Right atrium auricular region (tissue), 2 donors: ENCODE measurements around the gene NMS. TPM values are rescaled to one million over a fixed set of nuclear protein-coding genes. Genes with fewer than 3 reads are reported as not detected.
"Not testable (repeated sequence)": the region's sequence is repeated elsewhere in the genome, so short reads cannot be mapped to it uniquely, and the experiment has no call there.

ENCODE experiments used
- DNase-seq: peaks from one replicate; pipeline ENCODE4 v3.0.0-alpha.2; 2019; ENCODE audit warnings: low spot score
- H3K27ac ChIP-seq, 2 donors: fragments of 200-600 bp; sonication (generic); 1 replicate in 1 of 2; 2 replicates in 1 of 2; pipeline ENCODE4 v1.5.1; 2016 to 2019
- H3K27me3 ChIP-seq, 2 donors: fragments of 200-600 bp; sonication (generic); one replicate each; pipeline versions ENCODE4 v1.5.1 to v1.6.0; 2017 to 2019
- H3K36me3 ChIP-seq: fragments of 200-600 bp; sonication (generic); one replicate; pipeline ENCODE4 v1.5.1; 2016
- H3K4me1 ChIP-seq, 2 donors: fragments of 200-600 bp; sonication (generic); one replicate each; pipeline versions ENCODE4 v1.5.1 to v1.6.0; 2017 to 2019
- H3K4me3 ChIP-seq, 2 donors: fragments of 200-600 bp; sonication (generic); 1 replicate in 1 of 2; 2 replicates in 1 of 2; pipeline ENCODE4 v1.5.1; 2017 to 2019; ENCODE audit warnings: mild to moderate bottlenecking in 1 of 2, moderate library complexity in 1 of 2
- H3K9me3 ChIP-seq, 2 donors: fragments of 200-600 bp; sonication (generic); one replicate each; pipeline ENCODE4 v1.5.1; 2019
- total RNA-seq, 2 donors: library from RNA; depleted of rRNA; stranded (reverse); fragments of >200 nt; gene quantifications; one replicate each; pipeline ENCODE4 v1.1.0, GENCODE V29; 2016
- TF ChIP-seq, protein P1 (sequence below), 2 donors: fragments of 200-600 bp; sonication (generic); IDR thresholded peaks; one replicate each; pipeline ENCODE4 v1.5.1; 2019; ENCODE audit warnings: antibody characterized with exemption in 2 of 2

NMS gene
- total RNA-seq, 2 donors from 2014 or later = not detected

DNA sequence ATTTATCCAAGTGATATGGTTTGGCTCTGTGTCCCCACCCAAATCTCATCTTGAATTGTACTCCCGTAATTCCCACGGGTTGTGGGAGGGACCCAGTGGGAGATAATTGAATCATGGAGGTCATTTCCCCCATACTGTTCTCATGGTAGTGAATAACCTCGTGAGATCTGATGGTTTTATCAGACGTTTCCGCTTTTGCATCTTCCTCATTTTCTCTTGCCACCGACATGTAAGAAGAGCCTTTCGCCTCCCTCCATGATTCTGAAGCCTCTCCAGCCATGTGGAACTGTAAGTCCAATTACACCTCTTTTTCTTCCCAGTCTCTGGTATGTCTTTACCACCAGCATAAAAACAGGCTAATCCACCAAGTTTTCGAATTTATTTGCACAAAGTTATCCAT is 32.5 kb upstream of the NMS start:
- Histone ChIP-seq H3K27me3 (no peaks in the 10 kb centered on the region), H3K36me3 (no peaks in the 10 kb centered on the region), H3K4me1 (no peaks in the 10 kb centered on the region), H3K9me3 (no peaks in the 10 kb centered on the region), H3K27ac (no peak overlapping the region), H3K4me3 (no peak overlapping the region)
- TF ChIP-seq, protein P1, sequence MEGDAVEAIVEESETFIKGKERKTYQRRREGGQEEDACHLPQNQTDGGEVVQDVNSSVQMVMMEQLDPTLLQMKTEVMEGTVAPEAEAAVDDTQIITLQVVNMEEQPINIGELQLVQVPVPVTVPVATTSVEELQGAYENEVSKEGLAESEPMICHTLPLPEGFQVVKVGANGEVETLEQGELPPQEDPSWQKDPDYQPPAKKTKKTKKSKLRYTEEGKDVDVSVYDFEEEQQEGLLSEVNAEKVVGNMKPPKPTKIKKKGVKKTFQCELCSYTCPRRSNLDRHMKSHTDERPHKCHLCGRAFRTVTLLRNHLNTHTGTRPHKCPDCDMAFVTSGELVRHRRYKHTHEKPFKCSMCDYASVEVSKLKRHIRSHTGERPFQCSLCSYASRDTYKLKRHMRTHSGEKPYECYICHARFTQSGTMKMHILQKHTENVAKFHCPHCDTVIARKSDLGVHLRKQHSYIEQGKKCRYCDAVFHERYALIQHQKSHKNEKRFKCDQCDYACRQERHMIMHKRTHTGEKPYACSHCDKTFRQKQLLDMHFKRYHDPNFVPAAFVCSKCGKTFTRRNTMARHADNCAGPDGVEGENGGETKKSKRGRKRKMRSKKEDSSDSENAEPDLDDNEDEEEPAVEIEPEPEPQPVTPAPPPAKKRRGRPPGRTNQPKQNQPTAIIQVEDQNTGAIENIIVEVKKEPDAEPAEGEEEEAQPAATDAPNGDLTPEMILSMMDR (IDR thresholded peaks at IDR 0.05) = no peak
- no peak for DNase-seq

DNA sequence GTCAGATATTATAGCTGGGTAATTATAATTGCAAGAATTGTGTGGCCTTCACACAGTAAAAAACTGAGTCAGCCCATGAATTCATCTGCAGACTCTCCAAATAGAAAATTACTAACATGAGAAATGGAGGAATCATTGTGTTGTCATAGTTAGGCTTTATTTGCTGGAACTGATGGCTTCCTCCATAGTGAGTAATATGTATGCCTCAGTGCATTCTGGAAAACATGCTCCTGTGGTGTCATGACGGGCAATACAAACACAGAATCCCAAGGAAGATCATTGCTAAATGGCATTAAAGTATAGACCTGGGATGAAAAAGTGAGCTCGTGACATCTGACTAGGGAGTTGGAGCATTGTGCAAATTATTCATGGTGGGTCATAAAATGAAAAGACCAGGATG is 23.6 kb upstream of the NMS start:
- no peak overlapping the region for H3K27ac ChIP-seq
- no peak overlapping the region for H3K4me3 ChIP-seq
- TF ChIP-seq, protein P1 (IDR thresholded peaks at IDR 0.05) = no peak
- no peaks in the 10 kb centered on the region for H3K27me3 ChIP-seq
- no peaks in the 10 kb centered on the region for H3K4me1 ChIP-seq
- no peaks in the 10 kb centered on the region for H3K9me3 ChIP-seq
- H3K36me3 ChIP-seq = no peaks in the 10 kb centered on the region
- no peak for DNase-seq

DNA sequence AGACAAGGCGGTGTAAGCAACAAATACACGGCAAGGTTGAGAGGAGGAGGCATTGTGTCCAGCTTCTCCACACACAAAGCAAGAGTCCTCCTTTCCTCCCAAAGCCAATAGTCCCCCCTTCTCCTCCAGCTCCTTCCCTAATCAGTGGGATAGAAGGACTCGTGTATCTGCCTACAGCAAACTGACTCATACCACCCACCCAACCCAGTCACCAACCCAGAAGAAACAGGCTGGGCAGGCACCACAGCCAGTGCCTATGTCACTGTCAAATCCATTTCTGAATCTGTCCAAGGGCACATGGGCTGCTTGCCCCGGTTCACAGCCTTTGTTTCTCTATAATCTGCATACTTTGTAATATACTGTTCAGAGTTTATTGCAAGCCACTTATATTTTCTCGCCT is 19.2 kb upstream of the NMS start:
- Histone ChIP-seq H3K27ac (no peak overlapping the region), H3K4me1 (no peaks in the 10 kb centered on the region), H3K36me3 (no peaks in the 10 kb centered on the region), H3K27me3 (no peaks in the 10 kb centered on the region), H3K4me3 (no peak overlapping the region), H3K9me3 (peaks cover 0 to 1% of the 10 kb centered on the region in 2 donors)
- TF ChIP-seq, protein P1 (IDR thresholded peaks at IDR 0.05) = no peak
- no peak for DNase-seq

DNA sequence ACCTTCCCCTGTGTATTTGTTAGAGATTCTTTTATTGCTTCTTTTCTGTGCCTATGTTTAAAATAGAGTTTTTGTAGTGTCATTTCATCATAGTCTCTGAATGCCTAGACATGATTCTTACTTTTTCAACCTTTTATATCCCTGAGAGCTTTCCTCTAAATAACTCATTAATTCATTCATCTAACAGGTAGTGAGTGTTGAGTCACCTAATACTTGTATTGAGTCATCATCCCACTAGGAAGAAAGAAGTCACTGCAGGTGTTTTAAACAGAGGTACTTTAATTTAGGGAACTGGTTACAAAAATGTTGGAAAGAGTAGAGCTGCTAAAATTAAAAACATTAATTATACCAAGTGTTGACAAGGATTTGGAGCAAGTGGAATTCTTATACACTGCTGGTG is 18.5 kb upstream of the NMS start:
- Histone ChIP-seq H3K9me3 (peaks cover 0 to 8% of the 10 kb centered on the region in 2 donors), H3K27me3 (no peaks in the 10 kb centered on the region), H3K4me1 (no peaks in the 10 kb centered on the region), H3K27ac (no peak overlapping the region), H3K4me3 (no peak overlapping the region), H3K36me3 (no peaks in the 10 kb centered on the region)
- no peak for DNase-seq
- TF ChIP-seq, protein P1 (IDR thresholded peaks at IDR 0.05) = no peak

DNA sequence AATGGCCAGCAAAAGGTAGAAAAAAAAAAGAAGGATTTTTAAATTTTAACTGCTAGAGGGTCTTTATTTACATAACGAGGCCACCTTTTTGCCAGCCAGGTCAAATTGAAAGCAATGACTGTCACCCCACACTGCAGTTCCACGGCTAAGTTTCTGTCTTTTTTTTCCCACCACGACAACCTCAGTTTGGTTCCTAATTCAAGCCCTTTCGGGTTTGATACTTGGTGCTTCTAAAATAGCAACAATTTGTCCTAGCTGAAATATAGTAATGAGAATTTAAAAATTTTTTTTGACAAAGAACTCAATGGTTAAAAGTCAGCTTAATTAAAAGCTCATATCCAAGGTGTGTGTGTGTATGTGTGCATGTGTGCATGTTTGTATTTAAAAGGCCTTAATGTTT is 16.4 kb upstream of the NMS start:
- Histone ChIP-seq H3K4me3 (no peak overlapping the region), H3K4me1 (no peaks in the 10 kb centered on the region), H3K27me3 (no peaks in the 10 kb centered on the region), H3K9me3 (peaks cover 0 to 19% of the 10 kb centered on the region in 2 donors), H3K27ac (no peak overlapping the region), H3K36me3 (no peaks in the 10 kb centered on the region)
- DNase-seq = no peak
- TF ChIP-seq, protein P1 (IDR thresholded peaks at IDR 0.05) = no peak

DNA sequence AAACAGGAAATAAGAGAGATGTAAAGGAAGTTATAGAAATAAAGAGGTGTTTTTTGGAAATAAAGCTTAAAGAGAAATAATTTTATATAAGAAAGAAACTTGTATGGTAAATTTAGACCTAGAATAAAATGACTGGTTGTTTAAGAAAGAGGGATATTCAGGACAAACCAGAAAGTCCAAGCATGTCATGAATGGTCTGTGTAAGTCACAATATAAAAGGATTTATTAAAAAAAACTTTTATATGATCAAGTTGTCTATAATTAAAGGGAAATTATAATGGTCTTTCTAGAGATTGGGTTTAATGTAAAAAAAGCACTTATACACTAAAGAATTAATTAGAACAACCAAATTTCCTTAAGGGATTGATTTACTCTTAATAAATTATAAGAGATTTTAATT is 13.9 kb upstream of the NMS start:
- H3K9me3 ChIP-seq = peaks cover 0 to 19% of the 10 kb centered on the region in 2 donors
- H3K4me1 ChIP-seq, H3K27ac ChIP-seq, H3K36me3 ChIP-seq, DNase-seq, H3K27me3 ChIP-seq, H3K4me3 ChIP-seq: not testable (repeated sequence)
